ENCODE measurements around the gene TMEM127. TPM values are rescaled to one million over a fixed set of nuclear protein-coding genes. Genes with fewer than 3 reads are reported as not detected.

Gene TMEM127
- total and polyA plus RNA-seq, 7 donors, result 18.1 to 39.9 (median 26.1) TPM

DNA sequence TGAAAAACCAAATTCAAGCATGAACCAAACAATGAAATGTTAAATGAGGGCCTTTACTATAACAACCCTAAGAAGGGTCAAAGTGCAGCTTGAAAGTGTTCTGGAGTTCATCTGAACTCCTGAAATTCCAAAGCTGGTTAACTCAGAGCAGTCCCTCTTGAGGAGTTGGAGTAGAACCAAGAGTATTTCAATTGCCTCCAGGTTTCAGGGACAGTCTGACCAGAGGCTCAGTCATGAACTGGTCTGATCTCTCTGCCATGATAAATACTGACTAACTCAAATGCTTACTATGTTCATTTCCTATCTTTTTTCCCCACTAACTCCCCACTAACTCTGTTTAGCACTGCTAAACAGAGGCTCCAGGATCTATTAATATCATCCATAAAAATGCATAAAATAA, 59.9 kb downstream of the TMEM127 start:
- DNase-seq, result no peak
- H3K4me3 ChIP-seq, result peak overlapping the region; percentile 96
- no peaks in the 10 kb centered on the region for H3K36me3 ChIP-seq (ENCODE audit: insufficient read depth in 1 of 2, low read depth in 1 of 2)
- H3K27me3 ChIP-seq (ENCODE audit: insufficient read depth in 3 of 3, low read length in 2 of 3), result no peaks in the 10 kb centered on the region
- ATAC-seq, result peak in 3 of 4 donors; percentile 18 to 36 (median 19)
- H3K9me3 ChIP-seq, result no peaks in the 10 kb centered on the region
- intact Hi-C loops (cut with DNase I), result loop anchor here in 1 of 2 donors (2.0 kb wide), 1 partner anchor 55 kb away; no protein-coding TSS in a partner anchor
- H3K4me1 ChIP-seq, result peaks cover 56% of the 10 kb centered on the region
- H3K27ac ChIP-seq, result peak overlapping the region; percentile 99
- TF ChIP-seq, protein P1, sequence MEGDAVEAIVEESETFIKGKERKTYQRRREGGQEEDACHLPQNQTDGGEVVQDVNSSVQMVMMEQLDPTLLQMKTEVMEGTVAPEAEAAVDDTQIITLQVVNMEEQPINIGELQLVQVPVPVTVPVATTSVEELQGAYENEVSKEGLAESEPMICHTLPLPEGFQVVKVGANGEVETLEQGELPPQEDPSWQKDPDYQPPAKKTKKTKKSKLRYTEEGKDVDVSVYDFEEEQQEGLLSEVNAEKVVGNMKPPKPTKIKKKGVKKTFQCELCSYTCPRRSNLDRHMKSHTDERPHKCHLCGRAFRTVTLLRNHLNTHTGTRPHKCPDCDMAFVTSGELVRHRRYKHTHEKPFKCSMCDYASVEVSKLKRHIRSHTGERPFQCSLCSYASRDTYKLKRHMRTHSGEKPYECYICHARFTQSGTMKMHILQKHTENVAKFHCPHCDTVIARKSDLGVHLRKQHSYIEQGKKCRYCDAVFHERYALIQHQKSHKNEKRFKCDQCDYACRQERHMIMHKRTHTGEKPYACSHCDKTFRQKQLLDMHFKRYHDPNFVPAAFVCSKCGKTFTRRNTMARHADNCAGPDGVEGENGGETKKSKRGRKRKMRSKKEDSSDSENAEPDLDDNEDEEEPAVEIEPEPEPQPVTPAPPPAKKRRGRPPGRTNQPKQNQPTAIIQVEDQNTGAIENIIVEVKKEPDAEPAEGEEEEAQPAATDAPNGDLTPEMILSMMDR (IDR thresholded peaks at IDR 0.05), result no peak

DNA sequence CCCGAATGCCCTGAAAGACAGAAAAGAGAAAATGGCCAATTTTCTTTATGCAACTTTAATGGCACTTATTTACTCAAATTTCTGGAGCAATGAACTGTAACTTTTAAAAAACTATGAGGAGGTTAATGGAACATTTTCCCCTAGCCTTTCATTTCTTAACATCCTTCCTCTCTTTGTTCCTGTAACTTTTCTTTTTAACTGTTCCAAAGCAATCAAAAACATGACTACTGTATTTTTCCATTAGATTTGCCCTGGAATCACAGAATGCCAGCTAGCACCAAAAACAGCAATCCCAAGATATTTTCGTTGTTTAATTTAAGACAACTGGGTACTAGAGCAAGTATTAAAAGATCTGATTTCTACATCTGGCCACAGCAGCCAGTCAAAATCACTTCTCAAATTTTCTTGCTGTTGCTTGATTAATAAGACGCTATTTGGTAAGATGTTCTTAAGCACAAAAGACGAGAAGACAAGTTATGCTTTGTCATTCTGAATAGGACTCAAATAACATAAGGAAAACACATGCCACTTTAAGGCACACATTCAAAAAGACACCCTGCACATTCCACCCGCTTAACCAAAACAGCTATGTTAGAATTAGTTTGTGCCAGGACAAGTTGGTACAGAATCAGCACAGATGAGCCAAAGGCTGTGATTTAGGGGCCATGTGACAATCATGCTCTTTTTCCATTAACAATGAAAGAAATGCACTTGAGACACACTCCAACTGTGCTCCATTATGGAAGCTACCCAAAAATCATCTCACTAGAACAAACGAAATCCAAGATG, 60.8 kb downstream of the TMEM127 start:
- Histone ChIP-seq H3K36me3 (ENCODE audit: insufficient read depth in 1 of 2, low read depth in 1 of 2) (no peaks in the 10 kb centered on the region), H3K27ac (peak overlapping the region; percentile 99), H3K4me3 (peak overlapping the region; percentile 96), H3K27me3 (ENCODE audit: insufficient read depth in 3 of 3, low read length in 2 of 3) (no peaks in the 10 kb centered on the region), H3K9me3 (no peaks in the 10 kb centered on the region), H3K4me1 (peaks cover 60% of the 10 kb centered on the region)
- TF ChIP-seq, protein P1 (IDR thresholded peaks at IDR 0.05), result no peak
- intact Hi-C loops (cut with DNase I), result loop anchor here in 1 of 2 donors (2.0 kb wide), 1 partner anchor 56 kb away; no protein-coding TSS in a partner anchor
- ATAC-seq (peak in 1 of 4 donors; percentile 26), DNase-seq (no peak)
- 11 to 15% (median 12%) methylated on average over 6 of the region's 6 CpGs for WGBS, 3 donors

DNA sequence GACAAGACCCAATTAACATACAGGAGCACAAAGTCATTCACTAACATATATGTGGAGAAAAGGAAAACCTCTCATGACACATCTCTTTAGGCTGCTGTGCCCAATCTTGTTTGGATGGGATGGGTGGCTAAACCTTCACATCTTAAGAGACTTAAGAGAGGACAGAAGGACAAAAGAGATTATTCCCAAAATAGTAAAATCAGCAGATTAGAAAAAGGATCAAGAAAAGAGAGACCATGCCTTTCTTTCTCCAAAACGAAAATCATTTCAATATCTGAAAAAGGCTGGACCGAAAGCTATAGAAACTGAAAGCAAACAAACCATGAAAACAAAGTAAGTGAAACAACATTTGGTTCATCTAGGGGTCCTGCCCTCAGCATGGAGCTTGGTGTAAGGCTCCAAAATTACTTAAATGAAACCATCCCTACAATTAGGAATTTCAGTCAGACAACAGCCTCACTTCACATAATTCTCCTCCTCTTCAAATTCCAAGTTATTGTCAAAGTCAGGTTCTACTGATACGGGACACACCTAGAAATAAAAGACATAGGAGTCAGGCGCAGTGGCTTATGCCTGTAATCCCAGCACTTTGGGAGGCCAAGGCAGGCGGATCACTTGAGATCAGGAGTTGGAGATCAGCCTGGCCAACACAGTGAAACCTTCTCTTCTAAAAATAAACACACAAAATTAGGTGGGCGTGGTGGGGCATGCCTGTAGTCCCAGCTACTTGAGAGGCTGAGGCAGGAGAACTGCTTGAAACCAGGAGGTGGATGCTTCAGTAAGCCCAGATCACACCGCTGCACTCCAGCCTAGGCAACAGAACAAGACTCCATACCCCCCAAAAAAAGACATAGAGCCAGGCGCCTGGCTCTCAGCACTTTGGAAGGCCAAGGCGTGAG, 62.4 kb downstream of the TMEM127 start:
- peaks cover 69% of the 10 kb centered on the region for H3K4me1 ChIP-seq
- intact Hi-C loops (cut with DNase I), result loop anchor here in 1 of 2 donors (2.0 kb wide), 1 partner anchor 57 kb away; no protein-coding TSS in a partner anchor
- peak overlapping the region; percentile 99 for H3K27ac ChIP-seq
- DNase-seq (no peak), ATAC-seq (no peak)
- no peaks in the 10 kb centered on the region for H3K27me3 ChIP-seq (ENCODE audit: insufficient read depth in 3 of 3, low read length in 2 of 3)
- H3K36me3 ChIP-seq (ENCODE audit: insufficient read depth in 1 of 2, low read depth in 1 of 2), result no peaks in the 10 kb centered on the region
- peak overlapping the region; percentile 96 for H3K4me3 ChIP-seq
- WGBS, 3 donors, result 42 to 61% (median 47%) methylated on average over 9 of the region's 9 CpGs
- TF ChIP-seq, protein P1 (IDR thresholded peaks at IDR 0.05), result no peak
- no peaks in the 10 kb centered on the region for H3K9me3 ChIP-seq

DNA sequence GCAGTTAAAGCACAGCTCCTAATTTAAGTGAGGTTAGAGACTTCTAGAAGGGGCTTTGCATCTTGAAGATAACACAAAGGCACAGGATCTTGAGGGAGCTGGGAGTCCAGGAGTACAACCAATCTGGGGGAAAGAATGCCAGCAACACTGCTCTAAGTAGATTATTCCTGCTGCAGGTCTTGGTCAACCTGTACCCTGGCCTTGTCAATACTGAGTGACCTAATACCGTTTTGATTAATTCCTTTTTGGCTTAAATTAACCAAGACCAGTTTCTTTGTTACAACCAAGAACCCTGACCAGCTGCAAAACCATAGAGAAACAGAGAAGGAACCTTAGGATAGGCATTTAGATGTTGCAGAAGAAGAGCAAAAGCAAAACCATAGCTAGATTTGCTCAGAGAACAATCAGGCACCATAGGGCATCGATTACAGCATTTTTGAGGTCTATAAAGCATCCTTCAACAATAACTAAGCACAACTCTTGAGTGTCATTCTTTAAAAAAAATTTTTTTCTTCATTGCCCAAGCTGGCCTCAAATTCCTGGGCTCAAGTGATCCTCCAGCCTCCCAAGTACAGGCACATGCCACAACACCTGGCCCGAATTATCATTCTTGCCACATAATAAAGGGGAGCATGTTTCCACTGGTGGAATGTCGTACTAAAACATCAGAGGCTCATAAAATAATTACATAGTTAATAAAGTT, 63.5 kb downstream of the TMEM127 start:
- Histone ChIP-seq H3K9me3 (no peaks in the 10 kb centered on the region), H3K36me3 (ENCODE audit: insufficient read depth in 1 of 2, low read depth in 1 of 2) (no peaks in the 10 kb centered on the region), H3K4me3 (peak overlapping the region; percentile 96), H3K27me3 (ENCODE audit: insufficient read depth in 3 of 3, low read length in 2 of 3) (no peaks in the 10 kb centered on the region), H3K27ac (peak overlapping the region; percentile 99), H3K4me1 (peaks cover 78% of the 10 kb centered on the region)
- 39 to 59% (median 41%) methylated on average over 4 of the region's 4 CpGs for WGBS, 3 donors
- TF ChIP-seq, protein P1 (IDR thresholded peaks at IDR 0.05), result no peak
- no peak for DNase-seq
- ATAC-seq, result no peak
- intact Hi-C loops (cut with DNase I), result no loop called here

Data from psoas muscle (tissue), 8 donors.